Stimulated activated CD8-positive, alpha-beta memory T cell treated with anti-CD3 and anti-CD28 coated beads, Interleukin-12 subunit alpha, Interleukin-12 subunit beta, amount 100 ng/mL, for 1 hour (primary cell): ENCODE measurements around the gene CHAD.
"Not testable (repeated sequence)": the region's sequence is repeated elsewhere in the genome, so short reads cannot be mapped to it uniquely, and the experiment has no call there.

Source experiments
- DNase-seq: peaks from one replicate; pipeline ENCODE4 v3.0.0-alpha.2; 2020; ENCODE audit warnings: low read depth

The CHAD gene

DNA sequence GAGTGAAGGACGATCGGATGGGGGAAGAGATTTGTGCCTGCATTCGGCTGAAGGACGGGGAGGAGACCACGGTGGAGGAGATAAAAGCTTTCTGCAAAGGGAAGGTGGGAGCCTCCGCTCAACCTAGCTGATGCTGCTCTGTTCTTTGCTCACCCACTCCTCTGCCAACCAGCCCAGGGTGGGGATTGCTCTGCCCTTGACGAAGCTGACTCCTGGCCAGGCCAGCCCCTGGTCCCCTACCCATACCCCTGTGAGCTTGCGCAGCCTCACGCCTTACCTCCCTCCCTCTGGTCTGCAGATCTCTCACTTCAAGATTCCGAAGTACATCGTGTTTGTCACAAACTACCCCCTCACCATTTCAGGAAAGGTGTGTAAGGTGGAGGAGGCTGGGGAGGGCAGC lies 5.2 kb upstream of the CHAD start:
- DNase-seq = no peak

DNA sequence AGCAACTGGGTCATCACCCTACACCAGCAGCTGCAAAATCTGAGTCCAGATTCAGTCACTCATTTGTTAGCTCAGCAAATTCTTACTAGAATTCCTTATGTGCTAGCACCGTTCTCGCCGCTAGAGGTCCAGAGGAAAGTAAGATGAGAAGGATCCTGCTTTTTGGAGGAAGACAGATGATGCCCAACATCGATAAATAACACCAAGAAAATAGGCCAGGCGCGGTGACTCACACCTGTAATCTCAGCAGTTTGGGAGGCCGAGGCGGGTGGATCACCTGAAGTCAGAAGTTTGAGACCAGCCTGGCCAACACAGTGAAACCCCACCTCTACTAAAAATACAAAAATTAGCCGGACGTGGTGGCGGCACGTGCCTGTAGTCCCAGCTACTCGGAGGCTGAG lies 4.1 kb upstream of the CHAD start:
- DNase-seq = not testable (repeated sequence)

DNA sequence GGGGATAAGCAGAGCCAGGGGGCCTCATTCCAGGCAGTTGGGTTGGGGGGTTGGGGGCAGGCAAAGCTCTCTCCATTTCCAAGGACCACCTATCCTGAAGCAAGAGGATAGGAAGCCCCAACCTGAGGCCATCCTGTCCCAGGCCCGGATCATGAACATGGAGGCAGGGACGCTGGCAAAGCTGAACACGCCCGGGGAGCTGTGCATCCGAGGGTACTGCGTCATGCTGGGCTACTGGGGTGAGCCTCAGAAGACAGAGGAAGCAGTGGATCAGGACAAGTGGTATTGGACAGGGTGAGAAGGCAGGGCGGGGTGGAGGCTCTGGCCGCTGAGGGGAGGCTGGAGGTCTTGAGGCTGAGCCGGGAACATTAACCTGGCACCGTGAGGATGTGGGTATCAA lies 3.6 kb upstream of the CHAD start:
- DNase-seq = no peak

DNA sequence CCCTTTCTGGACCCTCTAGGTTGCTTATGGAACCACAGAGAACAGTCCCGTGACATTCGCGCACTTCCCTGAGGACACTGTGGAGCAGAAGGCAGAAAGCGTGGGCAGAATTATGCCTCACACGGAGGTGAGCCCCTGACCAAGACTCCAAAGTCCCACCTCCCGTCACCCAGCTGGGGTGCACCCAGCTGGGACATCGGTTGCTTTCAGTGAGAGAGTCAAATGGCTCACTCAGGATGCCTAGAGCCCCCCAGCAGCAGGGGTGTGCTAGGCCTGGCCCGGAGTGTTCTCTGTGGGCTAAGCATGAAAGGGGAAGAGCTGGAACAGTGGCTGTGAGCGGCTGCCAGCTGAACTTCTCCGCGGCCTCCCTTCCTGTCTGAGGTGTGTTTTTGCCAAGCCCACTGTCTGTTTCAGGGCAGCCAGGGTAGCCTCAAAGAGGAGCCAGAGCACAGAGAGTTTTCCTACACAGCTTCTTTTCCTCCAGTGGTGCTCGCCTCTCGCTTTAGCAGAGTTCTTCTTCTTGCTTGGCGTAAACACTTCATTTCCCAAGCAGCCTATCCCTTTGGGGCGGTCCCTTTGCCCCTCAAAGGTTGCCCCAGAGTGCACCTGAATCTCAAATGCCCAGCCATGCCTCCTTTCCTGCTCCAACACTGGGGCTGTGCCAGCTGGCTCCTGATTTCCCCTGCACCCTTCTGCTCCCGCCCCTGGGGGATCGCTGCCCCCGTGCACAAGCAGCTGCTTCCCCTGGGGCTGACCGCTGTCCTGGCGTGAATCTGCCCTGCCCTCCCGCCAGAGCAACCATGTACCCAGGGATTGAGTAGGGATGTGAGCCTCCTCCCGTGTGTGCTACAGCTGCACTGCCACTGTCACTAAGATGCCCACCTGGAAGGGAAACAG lies 2.6 kb upstream of the CHAD start:
- no peak for DNase-seq

DNA sequence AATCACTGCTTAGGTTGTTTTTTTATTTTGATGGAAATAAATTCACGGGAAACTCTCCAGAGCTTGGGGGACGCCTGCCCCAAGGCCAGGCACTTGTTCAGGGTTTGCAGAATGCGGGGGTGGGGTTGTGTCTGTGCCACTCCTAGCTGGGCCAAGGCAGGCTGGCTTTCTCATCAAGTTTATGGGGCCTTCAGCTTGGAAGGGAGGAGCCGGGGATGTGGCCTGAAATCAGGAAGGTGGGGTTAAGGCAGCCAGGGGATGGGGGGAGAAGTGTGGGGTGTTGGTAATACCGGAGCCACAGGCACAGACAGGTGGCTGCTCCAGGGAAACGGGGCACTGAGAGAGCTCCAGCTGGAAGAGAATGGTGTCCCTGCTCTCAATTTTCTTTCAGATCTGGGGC lies 1.7 kb upstream of the CHAD start:
- no peak for DNase-seq

DNA sequence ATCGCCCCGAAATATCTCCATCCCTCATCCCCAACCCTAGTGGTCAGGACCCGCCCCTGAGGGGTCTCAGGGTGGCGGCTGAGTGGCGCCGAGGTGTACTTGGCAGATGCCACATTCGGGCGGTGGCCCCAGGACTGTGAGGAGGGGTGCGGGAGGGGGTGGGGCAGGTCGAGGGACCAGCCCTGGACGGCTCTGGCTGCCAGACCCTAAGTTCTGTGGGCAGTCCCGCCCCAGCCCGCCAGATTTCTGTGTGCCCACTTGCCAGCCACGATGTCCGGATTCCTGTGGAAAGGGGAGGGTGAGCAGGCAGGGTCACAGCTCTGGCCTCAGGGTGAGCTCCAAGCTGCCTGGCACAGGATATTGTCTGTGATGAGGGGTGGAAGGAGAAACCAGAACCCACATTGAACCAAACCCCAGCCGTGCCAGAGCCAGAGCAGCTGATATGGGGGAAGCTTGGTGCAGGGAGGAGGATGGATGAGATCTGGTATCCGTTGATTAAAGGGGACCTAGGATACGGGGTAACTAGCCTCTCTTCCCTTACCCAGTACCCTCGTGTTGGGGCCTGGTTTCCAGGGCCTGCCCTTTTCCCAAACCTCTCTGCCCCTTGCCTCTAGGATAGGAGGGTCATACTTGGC lies 1.1 kb upstream of the CHAD start:
- DNase-seq = no peak

DNA sequence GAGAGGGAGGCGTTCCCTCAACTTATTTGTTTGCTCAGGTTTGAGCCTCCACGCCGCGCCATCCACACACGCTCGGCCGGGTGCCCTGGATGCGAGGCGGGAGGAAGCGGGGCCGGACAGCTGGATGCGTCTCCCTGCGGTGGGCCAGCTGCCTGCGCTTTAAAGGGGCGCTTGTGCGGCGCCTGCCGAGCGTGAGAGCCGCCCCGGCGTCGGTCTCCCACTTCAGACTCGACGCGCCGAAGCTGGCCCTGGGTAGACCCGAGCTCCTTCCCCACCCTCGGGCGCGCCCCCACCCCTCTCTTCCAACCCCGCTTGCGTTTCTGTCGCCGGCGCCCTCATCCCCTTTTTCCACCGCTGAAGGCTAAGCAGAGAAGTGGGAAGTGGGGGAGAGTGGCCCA lies 527 bp upstream of the CHAD start:
- no peak for DNase-seq

DNA sequence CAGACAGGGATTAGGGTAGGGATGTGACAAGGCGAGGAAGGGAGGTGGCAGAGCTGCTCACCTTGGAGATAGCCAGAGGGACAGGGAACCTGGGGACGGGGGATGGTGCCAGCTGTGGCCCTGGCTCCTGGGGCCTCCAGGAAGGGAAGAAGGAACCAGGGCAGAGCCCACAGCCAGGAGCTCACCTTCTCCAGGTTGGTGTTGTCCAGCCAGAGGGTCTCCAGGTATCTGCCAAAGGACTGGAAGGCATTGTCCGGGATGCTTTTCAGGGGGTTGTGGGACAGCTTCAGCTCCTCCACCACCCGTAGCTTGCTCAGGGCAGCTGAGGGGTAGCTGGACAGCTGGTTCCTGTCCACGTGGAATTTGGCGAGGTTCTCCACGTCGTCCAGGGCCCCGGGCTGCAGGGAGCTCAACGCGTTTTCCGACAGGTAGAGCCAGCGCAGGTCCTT lies 801 bp downstream of the CHAD start:
- no peak for DNase-seq

DNA sequence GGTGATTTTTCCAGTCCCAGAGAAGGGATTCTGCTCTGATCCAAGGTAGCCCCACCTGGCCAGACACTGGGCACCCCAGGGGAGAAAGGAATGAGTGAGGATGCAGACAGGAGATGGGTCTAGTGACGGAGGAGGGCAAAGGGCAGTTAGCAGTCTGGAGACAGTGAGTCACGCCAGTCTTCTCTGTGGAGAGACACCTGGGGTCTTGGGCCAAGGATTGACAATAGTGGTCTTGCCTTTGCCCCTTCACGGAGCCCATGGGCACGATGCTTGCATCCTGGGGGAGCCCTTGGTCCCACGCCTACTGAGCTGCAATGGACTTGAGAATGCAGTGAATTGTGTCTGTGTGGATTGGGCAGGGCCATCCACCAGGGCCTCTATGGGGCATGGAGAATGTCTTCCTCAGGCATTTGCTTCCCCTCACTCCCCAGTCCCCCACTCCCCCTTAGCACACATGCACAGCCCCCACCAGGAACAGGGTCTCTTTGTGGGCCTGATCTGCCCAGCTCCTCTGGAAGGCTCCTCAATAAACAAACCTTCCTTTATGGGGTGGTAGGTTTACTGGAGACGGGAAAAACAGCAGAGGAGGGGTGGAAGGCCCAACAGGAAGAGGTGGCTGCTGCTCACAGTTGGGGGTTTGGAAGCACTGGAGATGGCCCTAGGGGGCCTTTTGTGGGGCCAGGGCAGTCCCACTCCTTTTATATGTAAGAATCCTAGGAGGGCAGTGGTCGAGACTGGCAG lies 1.4 kb downstream of the CHAD start:
- DNase-seq = no peak

DNA sequence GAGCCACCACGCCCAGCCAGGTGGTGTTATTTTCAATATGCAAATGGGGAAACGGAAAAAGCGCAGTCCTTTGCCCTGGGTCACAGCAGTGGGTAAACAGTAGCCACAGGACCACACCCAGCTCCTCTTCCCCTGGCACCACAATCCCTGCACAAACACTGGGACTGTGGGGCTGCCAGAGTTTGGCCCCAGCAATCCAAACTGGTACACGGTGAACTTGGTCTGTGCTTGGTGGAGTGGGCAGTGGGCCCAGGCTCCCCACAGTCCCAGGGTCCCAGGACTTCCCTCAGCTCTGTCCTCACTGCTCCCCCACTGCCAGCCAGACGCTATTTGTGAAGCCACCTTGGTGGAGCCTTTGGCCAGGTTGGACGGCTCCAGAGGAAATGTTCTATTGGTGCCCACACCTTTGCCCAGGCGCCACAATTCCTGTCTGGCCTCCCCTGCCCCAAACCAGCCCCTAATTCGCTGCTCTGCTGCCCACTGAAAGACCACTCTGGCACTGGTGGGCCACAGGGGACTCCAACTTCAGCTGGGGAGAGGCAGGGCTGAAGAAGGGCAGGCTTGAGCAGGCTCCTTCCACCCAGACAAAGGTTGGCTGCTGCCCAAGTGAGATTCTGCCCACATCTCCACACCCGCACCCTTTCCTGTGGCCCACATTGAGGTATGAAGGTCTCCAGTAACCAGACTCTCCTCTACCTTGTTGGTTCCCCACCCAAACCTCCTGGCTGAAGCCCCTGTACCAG lies 2.1 kb downstream of the CHAD start:
- DNase-seq = no peak

DNA sequence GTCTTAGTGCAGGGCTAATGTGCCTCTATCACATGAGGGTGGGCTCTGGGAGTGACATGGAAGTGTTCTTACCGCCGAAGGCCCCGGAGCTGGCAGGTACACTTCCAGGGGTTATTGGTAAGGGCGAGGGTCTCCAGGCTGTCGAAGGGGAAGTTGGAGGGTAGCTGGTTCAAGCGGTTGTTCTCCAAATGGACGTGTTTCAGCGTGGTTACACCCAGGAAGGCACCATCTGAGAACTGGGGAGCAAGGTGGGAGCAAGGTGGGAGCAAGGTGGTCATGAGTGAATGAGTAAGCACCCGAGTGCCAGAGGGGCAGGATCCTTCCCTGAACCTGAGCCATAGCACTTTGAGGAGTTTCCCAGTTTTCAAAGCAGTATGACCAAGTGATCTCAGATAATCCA lies 3.0 kb downstream of the CHAD start:
- no peak for DNase-seq

DNA sequence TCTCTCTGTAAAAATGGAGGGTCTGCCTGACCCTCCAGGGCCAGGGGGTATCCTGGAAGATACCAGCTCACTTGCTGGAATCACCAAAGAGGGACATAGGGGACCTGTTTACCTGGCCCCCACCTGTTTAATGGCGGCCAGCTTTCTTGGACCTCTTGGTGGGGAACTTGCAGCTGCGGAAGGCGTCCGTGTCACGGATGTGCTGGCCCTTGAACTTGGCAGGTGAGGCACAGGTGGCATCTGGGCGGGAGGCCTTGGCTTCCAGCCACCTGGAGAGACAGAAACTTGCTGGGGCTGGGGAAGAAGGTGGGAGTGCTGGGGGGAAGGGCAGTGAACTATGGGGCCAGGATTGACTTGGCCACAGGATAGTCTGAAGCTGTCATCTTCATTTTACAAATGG lies 3.5 kb downstream of the CHAD start:
- DNase-seq = no peak

DNA sequence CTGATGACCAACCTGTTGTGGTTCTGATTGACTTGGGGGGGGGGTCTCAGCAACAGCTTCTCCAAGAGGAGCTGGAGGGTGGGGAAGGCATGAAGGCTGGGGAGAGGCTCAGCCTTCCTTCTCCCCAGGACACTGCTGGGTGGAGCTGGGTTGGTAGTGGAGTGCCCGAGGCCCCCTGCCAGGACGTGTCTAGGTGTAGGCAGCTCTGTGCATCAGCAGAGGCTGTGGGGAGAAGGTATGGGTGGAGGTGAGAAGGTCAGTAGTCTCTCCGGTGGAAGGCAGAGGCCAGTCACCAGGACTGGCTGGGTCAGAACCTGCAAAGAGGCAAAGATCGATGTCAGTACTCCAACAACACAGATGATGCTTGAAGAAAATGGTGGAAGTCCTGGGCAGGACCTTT lies 3.9 kb downstream of the CHAD start:
- no peak for DNase-seq

DNA sequence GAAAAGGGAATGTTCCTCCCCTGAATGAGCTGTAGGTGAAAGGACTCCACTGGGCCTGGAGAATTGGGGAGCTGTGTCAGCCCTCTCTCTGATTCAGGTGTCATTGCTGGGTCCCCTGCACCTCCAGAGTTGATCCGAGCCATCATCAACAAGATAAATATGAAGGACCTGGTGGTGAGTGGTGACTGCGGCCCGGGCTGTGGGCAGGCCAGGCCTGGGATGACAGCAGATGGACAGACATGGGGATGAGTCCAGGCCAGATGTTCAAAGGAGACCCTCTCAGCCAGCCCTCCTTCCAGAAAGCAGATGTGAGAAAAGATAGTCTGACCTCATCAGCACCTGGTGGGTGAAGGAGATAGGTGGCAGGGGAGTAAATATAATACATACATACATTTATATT lies 4.6 kb downstream of the CHAD start:
- no peak for DNase-seq

DNA sequence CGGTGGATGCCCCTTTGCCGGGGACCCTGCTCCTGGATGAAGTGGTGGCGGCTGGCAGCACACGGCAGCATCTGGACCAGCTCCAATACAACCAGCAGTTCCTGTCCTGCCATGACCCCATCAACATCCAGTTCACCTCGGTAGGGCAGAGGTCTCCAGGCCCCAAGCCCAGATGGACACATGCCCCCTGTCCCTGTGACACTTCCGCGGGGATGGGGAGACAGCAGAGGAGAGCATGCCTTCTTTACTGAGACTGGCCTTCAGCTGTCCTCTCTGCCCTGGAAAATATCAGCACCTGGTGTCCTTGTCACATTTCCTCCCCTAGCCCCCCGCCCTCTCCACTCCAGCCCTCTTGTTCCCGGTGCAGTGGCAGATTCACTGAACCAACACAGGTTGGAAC lies 6.2 kb downstream of the CHAD start:
- no peak for DNase-seq

DNA sequence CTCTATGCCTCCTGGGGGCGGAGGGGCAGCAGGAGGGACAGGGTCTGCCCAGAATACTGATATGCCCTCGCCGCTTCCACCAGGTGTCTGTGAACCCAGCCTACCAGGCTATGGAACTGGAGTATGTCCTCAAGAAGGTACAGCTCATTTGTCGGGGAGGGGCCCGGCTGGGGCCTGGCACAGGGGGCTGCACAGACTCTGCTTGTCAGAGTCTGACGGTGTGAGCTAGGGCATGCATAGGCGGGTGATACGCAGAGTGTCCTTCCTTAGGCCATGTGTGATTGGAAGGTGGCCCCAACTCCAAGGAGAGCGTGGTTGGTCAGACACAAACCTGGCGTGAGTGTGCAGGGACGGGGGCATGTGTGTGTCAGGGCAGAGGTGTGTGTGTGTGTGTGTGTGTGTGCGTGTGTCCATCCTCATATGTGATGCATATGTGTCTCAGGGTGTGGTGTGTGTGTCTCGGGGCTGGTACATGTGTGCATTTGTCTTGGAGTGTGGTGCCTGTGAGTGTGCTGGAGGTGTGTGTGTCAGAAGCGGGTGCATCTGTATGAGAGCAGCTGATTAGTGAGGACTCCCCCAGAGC lies 7.0 kb downstream of the CHAD start:
- no peak for DNase-seq

DNA sequence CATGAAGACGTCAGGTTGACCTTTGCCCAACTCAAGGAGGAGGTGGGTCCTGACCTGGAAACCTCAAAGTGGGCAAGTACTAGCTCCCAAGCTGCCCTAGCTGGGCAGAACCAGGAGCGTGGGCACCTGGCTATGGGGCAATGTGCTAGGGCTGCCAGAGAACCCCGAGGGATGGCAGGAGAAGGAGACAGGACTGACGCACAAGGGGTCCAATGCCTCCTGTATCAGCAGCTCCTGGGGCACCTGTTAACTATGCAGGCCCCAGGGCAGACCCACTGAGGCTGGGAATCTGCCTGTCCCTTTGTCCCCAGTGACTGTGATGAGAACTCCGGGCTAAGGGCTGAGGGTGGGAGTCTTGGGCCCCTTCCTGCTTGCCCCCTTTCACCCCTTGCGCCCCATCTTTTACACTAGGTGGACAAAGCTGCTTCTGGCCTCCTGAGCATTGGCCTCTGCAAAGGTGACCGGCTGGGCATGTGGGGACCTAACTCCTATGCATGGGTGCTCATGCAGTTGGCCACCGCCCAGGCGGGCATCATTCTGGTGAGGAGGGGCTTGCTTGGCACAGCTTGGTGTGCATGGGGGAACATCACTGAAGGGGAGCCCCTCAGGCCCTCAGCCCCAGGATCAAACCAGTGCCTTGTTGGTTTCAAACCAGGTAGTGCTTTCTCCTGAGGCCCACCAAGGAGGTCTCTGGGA lies 7.7 kb downstream of the CHAD start:
- DNase-seq = no peak

DNA sequence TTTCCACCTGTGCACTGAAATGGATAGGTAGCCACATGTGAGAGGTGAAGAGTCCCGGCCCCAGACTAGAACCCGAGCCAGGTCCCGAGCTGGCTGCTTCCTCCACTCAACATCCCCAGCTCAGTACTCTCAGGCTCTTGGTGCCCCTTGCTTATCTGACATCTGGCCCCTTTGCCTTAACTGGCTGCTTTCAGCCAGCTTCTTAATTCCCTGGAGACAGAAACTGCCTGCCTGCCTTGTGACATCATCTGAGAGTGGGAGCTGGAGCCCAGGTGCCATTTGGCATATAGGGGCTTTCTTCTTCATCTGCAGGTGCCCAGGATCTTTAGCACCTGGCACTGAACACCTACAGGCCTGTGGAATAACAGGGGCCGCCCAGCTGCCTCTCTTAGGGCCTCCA lies 8.9 kb downstream of the CHAD start:
- no peak for DNase-seq

DNA sequence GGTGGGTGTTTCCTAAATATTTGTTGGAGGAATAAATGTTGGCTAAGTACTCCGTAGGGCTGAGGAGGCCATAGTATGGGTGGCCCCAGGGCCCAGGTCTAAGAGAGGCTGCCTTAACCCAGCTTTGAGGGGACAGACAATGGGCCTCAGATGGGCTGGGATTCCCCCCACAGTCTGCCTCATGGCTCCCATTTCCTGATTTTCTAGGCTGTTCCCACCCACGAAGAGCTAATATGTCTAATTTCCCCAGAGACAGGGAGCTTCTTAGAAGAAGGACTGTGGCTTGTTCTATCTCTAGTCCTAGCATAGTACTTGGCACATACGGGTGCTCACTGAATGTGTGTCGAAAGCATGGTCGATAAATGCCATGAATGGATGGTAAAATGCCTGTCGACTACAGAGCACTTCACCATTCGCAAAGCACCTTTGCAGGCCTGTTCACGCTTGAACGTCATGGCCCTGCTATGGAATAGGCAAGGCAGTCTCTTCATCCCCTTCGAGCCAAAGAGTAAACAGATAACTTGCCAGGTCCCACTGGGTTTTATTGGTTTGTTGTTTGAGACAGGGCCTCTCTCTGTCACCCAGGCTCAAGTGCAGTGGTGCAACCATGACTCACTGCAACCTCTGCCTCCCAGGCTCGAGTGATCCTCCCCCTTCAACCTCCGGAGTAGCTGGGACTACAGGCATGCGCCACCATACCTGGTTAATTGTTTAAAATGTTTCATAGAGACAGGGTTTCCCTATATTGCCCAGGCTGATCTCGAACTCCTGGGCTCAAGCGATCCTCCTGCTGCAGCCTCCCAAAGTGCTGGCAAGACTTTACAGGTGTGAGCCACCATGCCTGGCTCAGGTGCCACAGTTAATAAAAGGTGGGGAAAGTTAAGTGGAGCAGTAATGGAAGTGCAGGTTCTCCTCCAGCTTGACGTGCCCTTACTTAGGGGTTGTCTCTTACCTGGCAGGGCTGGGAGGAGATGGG lies 9.7 kb downstream of the CHAD start:
- no peak for DNase-seq

DNA sequence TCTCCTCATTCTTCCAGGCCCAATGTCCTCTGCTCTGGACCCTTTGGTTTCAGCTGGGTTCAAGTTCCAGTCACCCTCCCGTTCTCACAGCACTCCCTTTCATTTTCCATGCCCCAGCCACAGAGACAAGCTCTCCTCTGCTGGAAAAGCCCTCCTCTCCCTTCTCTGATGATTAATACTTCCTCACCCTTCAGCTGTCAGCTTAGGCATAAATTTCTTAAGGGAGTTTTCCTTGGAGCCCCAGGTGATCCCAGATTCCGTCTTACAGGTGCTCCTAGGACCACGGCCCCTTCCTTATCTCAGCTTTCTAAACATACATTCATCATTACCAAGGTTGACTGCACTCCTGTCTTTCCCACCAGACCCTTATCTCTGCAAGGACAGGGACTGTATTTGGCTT lies 10.4 kb downstream of the CHAD start:
- DNase-seq = no peak
